Natural killer cell (primary cell): ENCODE measurements around the gene ZNF10. TPM values are rescaled to one million over a fixed set of nuclear protein-coding genes. Genes with fewer than 3 reads are reported as not detected.

Experiments
- ATAC-seq, 3 donors: fragments of 150-1000 bp in 2 of 3; fragments of 200-7000 bp in 1 of 3; cut with Tn5 transposase; 1 replicate in 1 of 3; 2 replicates in 2 of 3; pipeline ENCODE4 v1.10.0; 2021; ENCODE audit warnings: mild to moderate bottlenecking in 2 of 3, moderate library complexity in 2 of 3
- DNase-seq, 2 donors: peaks; one replicate each; pipeline versions ENCODE4 v3.0.0 to v3.0.0-alpha.2; 2013 to 2021; ENCODE audit warnings: mixed read lengths in 1 of 2
- H3K27ac ChIP-seq: one replicate; pipeline ENCODE4 v1.5.1; 2013; ENCODE audit warnings: mild to moderate bottlenecking, low read length
- H3K27me3 ChIP-seq: one replicate; pipeline ENCODE4 v1.6.1; 2013; ENCODE audit warnings: low read length; ENCODE audit not compliant: control insufficient read depth, insufficient read depth
- H3K36me3 ChIP-seq: one replicate; pipeline ENCODE4 v1.6.1; 2013; ENCODE audit warnings: low read length; ENCODE audit not compliant: control insufficient read depth, insufficient read depth
- H3K4me1 ChIP-seq: one replicate; pipeline ENCODE4 v1.6.1; 2013; ENCODE audit warnings: low read length; ENCODE audit not compliant: control insufficient read depth, insufficient read depth
- H3K4me3 ChIP-seq: one replicate; pipeline ENCODE4 v1.5.1; 2013; ENCODE audit warnings: low read length
- H3K9me3 ChIP-seq: one replicate; pipeline ENCODE4 v1.6.1; 2013; ENCODE audit warnings: low read length; ENCODE audit not compliant: control insufficient read depth, insufficient read depth
- H3K27ac Mint-ChIP-seq, 2 donors: one replicate each; pipeline ENCODE4 v1.8.0; 2022; ENCODE audit warnings: mild to moderate bottlenecking in 2 of 2, mixed read lengths in 2 of 2, moderate library complexity in 1 of 2
- H3K27me3 Mint-ChIP-seq, 2 donors: one replicate each; pipeline ENCODE4 v1.8.0; 2022; ENCODE audit warnings: low read depth in 2 of 2, mixed read lengths in 2 of 2
- H3K36me3 Mint-ChIP-seq: one replicate; pipeline ENCODE4 v1.8.0; 2022; ENCODE audit warnings: mixed read lengths
- H3K4me1 Mint-ChIP-seq, 2 donors: one replicate each; pipeline ENCODE4 v1.8.0; 2022; ENCODE audit warnings: mixed read lengths in 2 of 2
- H3K4me3 Mint-ChIP-seq: one replicate; pipeline ENCODE4 v1.8.0; 2022; ENCODE audit warnings: mild to moderate bottlenecking, moderate library complexity, mixed read lengths
- H3K9me3 Mint-ChIP-seq, 2 donors: one replicate each; pipeline ENCODE4 v1.8.0; 2022; ENCODE audit warnings: mixed read lengths in 2 of 2
- WGBS: methylation state at CpG from one replicate; pipeline ENCODE4 v1.1.7; 2013; ENCODE audit warnings: missing lambda C conversion rate; ENCODE audit not compliant: insufficient coverage; 5-methylcytosine and 5-hydroxymethylcytosine counted together
- intact Hi-C: fragments of 100-400 bp; cut with micrococcal nuclease; formaldehyde crosslinking; loops from one replicate; pipeline ENCODE4 v1.14.2; 2022
- total RNA-seq, 4 donors: library from RNA; stranded (reverse); fragments of 120-200 nt in 1 of 4; gene quantifications; one replicate each; pipeline versions ENCODE4 v1.2.3 to v1.2.4, GENCODE V29; 2013 to 2022
- TF ChIP-seq, protein P1 (sequence below): fragments of 200-600 bp; IDR thresholded peaks from one replicate; pipeline ENCODE4 v1.8.0; 2022; ENCODE audit warnings: antibody characterized with exemption

ZNF10 gene
- total RNA-seq, 3 donors from 2014 or later (not counting 1 experiment from before 2014, with no cell fraction given) = 12.9 to 27.9 (median 26.0) TPM

DNA sequence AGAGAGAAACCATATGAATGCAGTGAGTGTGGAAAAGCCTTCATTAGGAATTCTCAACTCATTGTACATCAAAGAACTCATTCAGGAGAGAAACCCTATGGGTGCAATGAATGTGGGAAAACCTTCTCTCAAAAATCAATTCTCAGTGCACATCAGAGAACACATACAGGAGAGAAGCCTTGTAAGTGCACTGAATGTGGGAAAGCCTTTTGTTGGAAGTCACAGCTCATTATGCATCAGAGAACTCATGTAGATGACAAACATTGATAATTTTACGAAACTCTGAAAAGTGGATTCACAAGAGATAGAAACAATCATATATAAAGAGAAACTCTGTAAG is 73.8 kb downstream of the ZNF10 start:
- no peaks in the 10 kb centered on the region for H3K4me1 ChIP-seq
- TF ChIP-seq, protein P1, sequence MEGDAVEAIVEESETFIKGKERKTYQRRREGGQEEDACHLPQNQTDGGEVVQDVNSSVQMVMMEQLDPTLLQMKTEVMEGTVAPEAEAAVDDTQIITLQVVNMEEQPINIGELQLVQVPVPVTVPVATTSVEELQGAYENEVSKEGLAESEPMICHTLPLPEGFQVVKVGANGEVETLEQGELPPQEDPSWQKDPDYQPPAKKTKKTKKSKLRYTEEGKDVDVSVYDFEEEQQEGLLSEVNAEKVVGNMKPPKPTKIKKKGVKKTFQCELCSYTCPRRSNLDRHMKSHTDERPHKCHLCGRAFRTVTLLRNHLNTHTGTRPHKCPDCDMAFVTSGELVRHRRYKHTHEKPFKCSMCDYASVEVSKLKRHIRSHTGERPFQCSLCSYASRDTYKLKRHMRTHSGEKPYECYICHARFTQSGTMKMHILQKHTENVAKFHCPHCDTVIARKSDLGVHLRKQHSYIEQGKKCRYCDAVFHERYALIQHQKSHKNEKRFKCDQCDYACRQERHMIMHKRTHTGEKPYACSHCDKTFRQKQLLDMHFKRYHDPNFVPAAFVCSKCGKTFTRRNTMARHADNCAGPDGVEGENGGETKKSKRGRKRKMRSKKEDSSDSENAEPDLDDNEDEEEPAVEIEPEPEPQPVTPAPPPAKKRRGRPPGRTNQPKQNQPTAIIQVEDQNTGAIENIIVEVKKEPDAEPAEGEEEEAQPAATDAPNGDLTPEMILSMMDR = no peak
- H3K27ac Mint-ChIP-seq = peak overlapping the region in 1 of 2 donors; percentile 79
- intact Hi-C loops = no loop called here
- peaks cover 27% of the 10 kb centered on the region for H3K36me3 ChIP-seq
- DNase-seq (no peak), ATAC-seq (no peak)
- no peaks in the 10 kb centered on the region for H3K27me3 ChIP-seq
- peaks cover 53% of the 10 kb centered on the region for H3K9me3 ChIP-seq
- no peak overlapping the region for H3K27ac ChIP-seq
- H3K27me3 Mint-ChIP-seq = no peaks in the 10 kb centered on the region
- no peak overlapping the region for H3K4me3 Mint-ChIP-seq
- H3K9me3 Mint-ChIP-seq = peaks cover 13 to 23% of the 10 kb centered on the region in 2 donors
- WGBS = 83% methylated on average over 1 of the region's 1 CpG
- no peaks in the 10 kb centered on the region for H3K4me1 Mint-ChIP-seq
- peaks cover 70% of the 10 kb centered on the region for H3K36me3 Mint-ChIP-seq
- H3K4me3 ChIP-seq = no peak overlapping the region

DNA sequence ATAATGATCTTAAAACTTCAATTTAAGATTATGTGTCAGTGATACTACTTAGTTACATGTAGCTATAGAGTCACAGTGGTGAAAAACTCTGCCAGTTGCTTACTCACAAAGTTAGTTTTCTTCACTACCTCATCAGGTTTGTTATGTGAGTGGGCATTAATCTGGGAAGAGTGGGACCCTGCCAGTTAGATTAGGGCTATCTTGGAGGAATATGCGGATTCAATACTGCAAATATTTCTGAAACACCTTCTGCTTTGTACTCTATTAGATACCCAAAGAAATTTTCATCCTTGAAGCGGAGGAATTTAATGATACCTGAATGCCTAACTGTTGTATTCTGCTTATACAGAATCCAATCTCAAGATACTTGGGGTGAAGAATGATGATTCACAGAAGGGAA is 76.0 kb downstream of the ZNF10 start:
- intact Hi-C loops = no loop called here
- Histone ChIP-seq H3K4me1 (no peaks in the 10 kb centered on the region), H3K4me3 (no peak overlapping the region), H3K9me3 (peaks cover 70% of the 10 kb centered on the region), H3K27me3 (no peaks in the 10 kb centered on the region), H3K36me3 (peaks cover 16% of the 10 kb centered on the region), H3K27ac (no peak overlapping the region)
- Mint-ChIP-seq H3K4me1 (no peaks in the 10 kb centered on the region), H3K27me3 (no peaks in the 10 kb centered on the region), H3K27ac (no peak overlapping the region), H3K36me3 (peaks cover 50% of the 10 kb centered on the region), H3K4me3 (no peak overlapping the region), H3K9me3 (peaks cover 7 to 9% of the 10 kb centered on the region in 2 donors)
- TF ChIP-seq, protein P1 = no peak
- DNase-seq (no peak), ATAC-seq (no peak)
- 100% methylated on average over 1 of the region's 2 CpGs for WGBS

Other genes starting within 250 kb of the ZNF10 start
- 100 to 1,000 TPM; 161 to 170 (median 168) TPM for gene CHFR, start 243.0 kb upstream of the ZNF10 start, total RNA-seq
- gene ZNF605, start 174.3 kb upstream of the ZNF10 start, total RNA-seq = 10 to 100 TPM in 1 of 3 donors, 1 to 10 TPM in 2; 6.0 to 15.8 (median 7.6) TPM
- 10 to 100 TPM; 38.7 to 45.1 (median 43.0) TPM for gene ZNF26, start 144.3 kb upstream of the ZNF10 start, total RNA-seq
- 10 to 100 TPM; 23.4 to 31.1 (median 26.1) TPM for gene ZNF84, start 93.1 kb upstream of the ZNF10 start, total RNA-seq
- gene ZNF140, start 49.7 kb upstream of the ZNF10 start, total RNA-seq = 10 to 100 TPM in 1 of 3 donors, 1 to 10 TPM in 2; 8.8 to 15.4 (median 9.9) TPM
- gene ZNF891, start 353 bp upstream of the ZNF10 start, total RNA-seq = 1 to 10 TPM; 1.9 to 3.1 (median 2.3) TPM
- gene ZNF268, start 50.9 kb downstream of the ZNF10 start, total RNA-seq = 10 to 100 TPM; 12.7 to 17.5 (median 14.3) TPM
- gene ANHX, start 105.2 kb downstream of the ZNF10 start, total RNA-seq = not detected